Adipocyte (in vitro differentiated cells): ENCODE data around the gene SMCP.

Experiments used
- DNase-seq: peaks from one replicate; pipeline ENCODE4 v3.0.0-alpha.2; 2015; ENCODE audit warnings: low read depth
- H3K27me3 ChIP-seq: replicated peaks from 2 replicates; pipeline ENCODE4 v1.7.0; 2013; ENCODE audit warnings: mild to moderate bottlenecking, low read length, moderate library complexity; ENCODE audit not compliant: control insufficient read depth, insufficient read depth
- H3K36me3 ChIP-seq: 2 replicates; pipeline ENCODE4 v1.7.0; 2013; ENCODE audit warnings: low read length, mild to moderate bottlenecking, moderate library complexity; ENCODE audit not compliant: control insufficient read depth, insufficient read depth, severe bottlenecking
- H3K4me1 ChIP-seq: 2 replicates; pipeline ENCODE4 v1.7.0; 2013; ENCODE audit warnings: mild to moderate bottlenecking, low read length, moderate library complexity; ENCODE audit not compliant: control insufficient read depth, insufficient read depth
- H3K4me3 ChIP-seq: 2 replicates; pipeline ENCODE4 v1.7.0; 2013; ENCODE audit warnings: mild to moderate bottlenecking, low read length, moderate library complexity
- H3K9ac ChIP-seq: 2 replicates; pipeline ENCODE4 v1.7.0; 2013; ENCODE audit warnings: mild to moderate bottlenecking, low read length, moderate library complexity
- H3K9me3 ChIP-seq: 2 replicates; pipeline ENCODE4 v1.7.0; 2013; ENCODE audit warnings: mild to moderate bottlenecking, low read length, moderate library complexity; ENCODE audit not compliant: control insufficient read depth

SMCP gene

GRCh38 chr1:152886758-152887409 is 8.8 kb downstream of the SMCP start:
- no peak overlapping the region for H3K4me3 ChIP-seq
- no peaks in the 10 kb centered on the region for H3K36me3 ChIP-seq
- H3K9ac ChIP-seq, result no peak overlapping the region
- no peak for DNase-seq
- H3K9me3 ChIP-seq, result no peaks in the 10 kb centered on the region
- no peaks in the 10 kb centered on the region for H3K27me3 ChIP-seq
- peaks cover 26% of the 10 kb centered on the region for H3K4me1 ChIP-seq

GRCh38 chr1:152888126-152888525 is 10.0 kb downstream of the SMCP start:
- Histone ChIP-seq H3K27me3 (no peaks in the 10 kb centered on the region), H3K4me3 (no peak overlapping the region), H3K9me3 (no peaks in the 10 kb centered on the region), H3K4me1 (peaks cover 26% of the 10 kb centered on the region), H3K36me3 (no peaks in the 10 kb centered on the region), H3K9ac (no peak overlapping the region)
- no peak for DNase-seq

GRCh38 chr1:152899027-152899426 is 20.9 kb downstream of the SMCP start:
- no peaks in the 10 kb centered on the region for H3K36me3 ChIP-seq
- no peak for DNase-seq
- no peak overlapping the region for H3K9ac ChIP-seq
- no peaks in the 10 kb centered on the region for H3K4me1 ChIP-seq
- H3K9me3 ChIP-seq, result no peaks in the 10 kb centered on the region
- H3K27me3 ChIP-seq, result no peaks in the 10 kb centered on the region
- no peak overlapping the region for H3K4me3 ChIP-seq

- no peaks in the 10 kb centered on the region for H3K9me3 ChIP-seq
- H3K36me3 ChIP-seq, result no peaks in the 10 kb centered on the region
- no peaks in the 10 kb centered on the region for H3K27me3 ChIP-seq
- H3K4me1 ChIP-seq, result peaks cover under 1% of the 10 kb centered on the region
- no peak for DNase-seq
- no peak overlapping the region for H3K4me3 ChIP-seq
- H3K9ac ChIP-seq, result no peak overlapping the region
These were observed 21.8 kb downstream of the SMCP start for GRCh38 chr1:152899883-152900282.

- H3K9ac ChIP-seq, result no peak overlapping the region
- peaks cover 11% of the 10 kb centered on the region for H3K4me1 ChIP-seq
- no peaks in the 10 kb centered on the region for H3K9me3 ChIP-seq
- no peak overlapping the region for H3K4me3 ChIP-seq
- no peaks in the 10 kb centered on the region for H3K36me3 ChIP-seq
- no peaks in the 10 kb centered on the region for H3K27me3 ChIP-seq
- DNase-seq, result no peak
These were observed 23.5 kb downstream of the SMCP start for GRCh38 chr1:152901631-152902030.

GRCh38 chr1:152902636-152903035 is 24.5 kb downstream of the SMCP start:
- no peaks in the 10 kb centered on the region for H3K9me3 ChIP-seq
- no peak overlapping the region for H3K9ac ChIP-seq
- no peak for DNase-seq
- H3K4me3 ChIP-seq, result no peak overlapping the region
- H3K4me1 ChIP-seq, result peaks cover 11% of the 10 kb centered on the region
- no peaks in the 10 kb centered on the region for H3K27me3 ChIP-seq
- H3K36me3 ChIP-seq, result no peaks in the 10 kb centered on the region

GRCh38 chr1:152904688-152905440 is 26.7 kb downstream of the SMCP start:
- H3K9ac ChIP-seq, result no peak overlapping the region
- no peak overlapping the region for H3K4me3 ChIP-seq
- no peaks in the 10 kb centered on the region for H3K9me3 ChIP-seq
- H3K27me3 ChIP-seq, result peaks cover 5% of the 10 kb centered on the region
- DNase-seq, result no peak
- no peaks in the 10 kb centered on the region for H3K36me3 ChIP-seq
- peaks cover 11% of the 10 kb centered on the region for H3K4me1 ChIP-seq

GRCh38 chr1:152906023-152906565 is 28.0 kb downstream of the SMCP start:
- Histone ChIP-seq H3K36me3 (no peaks in the 10 kb centered on the region), H3K9ac (no peak overlapping the region), H3K4me1 (peaks cover 11% of the 10 kb centered on the region), H3K9me3 (no peaks in the 10 kb centered on the region), H3K27me3 (peaks cover 11% of the 10 kb centered on the region), H3K4me3 (peak overlapping the region; percentile 24)
- DNase-seq, result no peak

- DNase-seq, result no peak
- Histone ChIP-seq H3K4me3 (no peak within 1 kb of the TSS), H3K36me3 (no peaks in the 10 kb centered on the region), H3K9me3 (no peaks in the 10 kb centered on the region), H3K4me1 (peaks cover 11% of the 10 kb centered on the region), H3K27me3 (peaks cover 17% of the 10 kb centered on the region), H3K9ac (no peak within 1 kb of the TSS)
These were observed 29.8 kb downstream of the SMCP start, which contains the start of gene IVL for GRCh38 chr1:152907686-152908601. IVL (plus strand) TSS chr1:152908546; CDS start chr1:152909798, 1,252 bp downstream.

GRCh38 chr1:152909206-152909605 is 31.1 kb downstream of the SMCP start:
- H3K9me3 ChIP-seq, result no peaks in the 10 kb centered on the region
- peaks cover 17% of the 10 kb centered on the region for H3K27me3 ChIP-seq
- no peaks in the 10 kb centered on the region for H3K36me3 ChIP-seq
- H3K4me3 ChIP-seq, result no peak overlapping the region
- H3K4me1 ChIP-seq, result peaks cover 11% of the 10 kb centered on the region
- no peak for DNase-seq
- no peak overlapping the region for H3K9ac ChIP-seq

GRCh38 chr1:152912471-152912870 is 34.3 kb downstream of the SMCP start:
- Histone ChIP-seq H3K9me3 (peaks cover 2% of the 10 kb centered on the region), H3K9ac (no peak overlapping the region), H3K27me3 (peaks cover 17% of the 10 kb centered on the region), H3K4me3 (no peak overlapping the region), H3K4me1 (no peaks in the 10 kb centered on the region), H3K36me3 (no peaks in the 10 kb centered on the region)
- DNase-seq, result no peak
